DOHH2 (cell line): ENCODE results near the gene RAD51B.

Experiments used
- EZH2phosphoT487 ChIP-seq: fragments of 200-600 bp; sonication (generic); IDR thresholded peaks from 2 replicates; pipeline ENCODE4 v1.6.1; 2017; ENCODE audit warnings: borderline replicate concordance, mild to moderate bottlenecking, antibody characterized with exemption, low read length, moderate library complexity, mixed read lengths
- TF ChIP-seq, protein P1 (sequence below): fragments of 200-600 bp; sonication (generic); IDR thresholded peaks from one replicate; pipeline ENCODE4 v1.5.1; 2014; ENCODE audit warnings: antibody characterized with exemption, mild to moderate bottlenecking, low read depth, low read length; ENCODE audit not compliant: poor library complexity, severe bottlenecking

DNA sequence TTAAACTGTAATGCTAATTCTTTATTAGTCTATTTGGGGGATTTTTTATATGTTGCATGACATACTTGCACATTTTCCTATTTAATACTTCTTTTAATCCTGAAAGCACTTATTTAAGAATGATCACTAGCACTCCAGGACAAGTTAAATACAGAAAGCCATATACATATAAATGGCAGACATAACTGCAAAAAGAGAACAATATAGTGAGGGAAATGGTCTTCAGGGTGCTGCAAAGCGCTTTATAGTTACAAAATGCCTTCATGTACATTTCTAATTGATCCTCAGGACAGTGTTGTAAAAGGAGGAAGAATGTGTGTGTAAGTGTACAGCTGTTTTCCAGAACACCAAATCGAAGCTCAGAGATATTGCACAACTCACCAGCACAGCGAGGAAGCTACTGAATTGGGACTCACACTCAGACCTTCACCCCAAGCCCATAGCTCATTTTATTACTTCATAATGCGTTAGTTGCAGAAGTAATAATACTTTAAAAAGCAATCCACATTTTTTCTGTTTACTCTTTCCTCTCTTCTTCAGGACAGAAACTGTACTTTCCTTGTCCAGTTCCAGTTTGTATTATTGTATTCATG is 428.2 kb downstream of the RAD51B start:
- TF ChIP-seq, protein P1, sequence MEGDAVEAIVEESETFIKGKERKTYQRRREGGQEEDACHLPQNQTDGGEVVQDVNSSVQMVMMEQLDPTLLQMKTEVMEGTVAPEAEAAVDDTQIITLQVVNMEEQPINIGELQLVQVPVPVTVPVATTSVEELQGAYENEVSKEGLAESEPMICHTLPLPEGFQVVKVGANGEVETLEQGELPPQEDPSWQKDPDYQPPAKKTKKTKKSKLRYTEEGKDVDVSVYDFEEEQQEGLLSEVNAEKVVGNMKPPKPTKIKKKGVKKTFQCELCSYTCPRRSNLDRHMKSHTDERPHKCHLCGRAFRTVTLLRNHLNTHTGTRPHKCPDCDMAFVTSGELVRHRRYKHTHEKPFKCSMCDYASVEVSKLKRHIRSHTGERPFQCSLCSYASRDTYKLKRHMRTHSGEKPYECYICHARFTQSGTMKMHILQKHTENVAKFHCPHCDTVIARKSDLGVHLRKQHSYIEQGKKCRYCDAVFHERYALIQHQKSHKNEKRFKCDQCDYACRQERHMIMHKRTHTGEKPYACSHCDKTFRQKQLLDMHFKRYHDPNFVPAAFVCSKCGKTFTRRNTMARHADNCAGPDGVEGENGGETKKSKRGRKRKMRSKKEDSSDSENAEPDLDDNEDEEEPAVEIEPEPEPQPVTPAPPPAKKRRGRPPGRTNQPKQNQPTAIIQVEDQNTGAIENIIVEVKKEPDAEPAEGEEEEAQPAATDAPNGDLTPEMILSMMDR, result no peak
- TF ChIP-seq EZH2phosphoT487, result no peak
